GM23338 (cell line): ENCODE results near the gene PUS3. TPM values are rescaled to one million over a fixed set of nuclear protein-coding genes. Genes with fewer than 3 reads are reported as not detected.

Source experiments
- ATAC-seq: fragments of 200-7000 bp; cut with Tn5 transposase; 3 replicates; pipeline ENCODE4 v1.9.1; 2020
- DNase-seq: peaks from one replicate; pipeline ENCODE4 v3.0.0-alpha.2; 2015; ENCODE audit warnings: low spot score
- H2AFZ ChIP-seq: fragments of 200-600 bp; sonication (generic); 2 replicates; pipeline ENCODE4 v1.8.0; 2016; ENCODE audit warnings: antibody characterized with exemption, mild to moderate bottlenecking, moderate library complexity
- H3F3A ChIP-seq: fragments of 200-600 bp; sonication (generic); replicated peaks from 2 replicates; pipeline ENCODE4 v1.8.0; 2017; ENCODE audit warnings: antibody characterized with exemption, mixed run types, low read depth
- H3K27ac ChIP-seq: fragments of 200-600 bp; sonication (generic); 2 replicates; pipeline ENCODE4 v1.6.1; 2016; ENCODE audit warnings: low read depth
- H3K27me3 ChIP-seq: fragments of 200-600 bp; sonication (generic); 2 replicates; pipeline ENCODE4 v1.8.0; 2016; ENCODE audit warnings: mild to moderate bottlenecking, mixed run types, moderate library complexity; ENCODE audit not compliant: insufficient read depth
- H3K36me3 ChIP-seq: fragments of 200-600 bp; sonication (generic); 2 replicates; pipeline ENCODE4 v1.8.0; 2016; ENCODE audit warnings: mild to moderate bottlenecking; ENCODE audit not compliant: insufficient read depth
- H3K4me1 ChIP-seq: fragments of 200-600 bp; sonication (generic); 2 replicates; pipeline ENCODE4 v1.8.0; 2016; ENCODE audit warnings: mild to moderate bottlenecking, moderate library complexity; ENCODE audit not compliant: insufficient read depth
- H3K4me2 ChIP-seq: fragments of 200-600 bp; sonication (generic); 2 replicates; pipeline ENCODE4 v1.7.1; 2017; ENCODE audit warnings: mixed run types
- H3K4me3 ChIP-seq: fragments of 200-600 bp; sonication (generic); 2 replicates; pipeline ENCODE4 v1.6.1; 2016; ENCODE audit warnings: mixed run types
- H3K79me2 ChIP-seq: fragments of 200-600 bp; sonication (generic); replicated peaks from 2 replicates; pipeline ENCODE4 v1.8.0; 2017; ENCODE audit warnings: mild to moderate bottlenecking; ENCODE audit not compliant: insufficient read depth
- H3K9me2 ChIP-seq: fragments of 200-600 bp; sonication (generic); 2 replicates; pipeline ENCODE4 v1.8.0; 2017; ENCODE audit not compliant: insufficient read depth
- H4K20me1 ChIP-seq: fragments of 200-600 bp; sonication (generic); replicated peaks from 2 replicates; pipeline ENCODE4 v1.8.0; 2017; ENCODE audit warnings: mild to moderate bottlenecking; ENCODE audit not compliant: insufficient read depth
- H3K27ac Mint-ChIP-seq: 2 replicates; pipeline ENCODE4 v1.8.0; 2020; ENCODE audit warnings: inconsistent platforms, mild to moderate bottlenecking, moderate library complexity, mixed read lengths
- H3K27me3 Mint-ChIP-seq: 3 replicates; pipeline ENCODE4 v1.8.0; 2022; ENCODE audit warnings: low read depth, mild to moderate bottlenecking, moderate library complexity, mixed read lengths, inconsistent platforms; ENCODE audit not compliant: insufficient read depth, poor library complexity
- H3K36me3 Mint-ChIP-seq: 3 replicates; pipeline ENCODE4 v1.8.0; 2021; ENCODE audit warnings: low read depth, mild to moderate bottlenecking, inconsistent platforms, moderate library complexity, mixed read lengths
- H3K4me1 Mint-ChIP-seq: 3 replicates; pipeline ENCODE4 v1.8.0; 2020; ENCODE audit warnings: mild to moderate bottlenecking, inconsistent platforms, mixed read lengths
- H3K4me3 Mint-ChIP-seq: 3 replicates; pipeline ENCODE4 v1.8.0; 2021; ENCODE audit warnings: moderate library complexity, mild to moderate bottlenecking, inconsistent platforms, mixed read lengths
- H3K9me3 Mint-ChIP-seq: 3 replicates; pipeline ENCODE4 v1.8.0; 2020; ENCODE audit warnings: moderate library complexity, mild to moderate bottlenecking, inconsistent platforms, mixed read lengths
- CREB1 ChIP-seq: fragments of 250-450 bp; sonication (Bioruptor Pico); IDR thresholded peaks from 2 replicates; pipeline ENCODE4 v1.5.0; 2020; ENCODE audit warnings: low read depth, mild to moderate bottlenecking, moderate library complexity
- ETS1 ChIP-seq: IDR thresholded peaks from 2 replicates; pipeline ENCODE4 v1.6.1; 2016; ENCODE audit warnings: antibody characterized with exemption
- EZH2 ChIP-seq: fragments of 200-600 bp; sonication (generic); IDR thresholded peaks from one replicate; pipeline ENCODE4 v1.8.0; 2017; ENCODE audit warnings: antibody characterized with exemption, mild to moderate bottlenecking, low read depth; ENCODE audit not compliant: unreplicated experiment
- EZH2phosphoT487 ChIP-seq: fragments of 200-600 bp; sonication (generic); IDR thresholded peaks from one replicate; pipeline ENCODE4 v1.8.1; 2018; ENCODE audit warnings: antibody characterized with exemption; ENCODE audit not compliant: unreplicated experiment
- JUNB ChIP-seq: IDR thresholded peaks from one replicate; pipeline ENCODE4 v1.6.1; 2016; ENCODE audit warnings: antibody characterized with exemption; ENCODE audit not compliant: unreplicated experiment
- NANOG ChIP-seq: IDR thresholded peaks from 2 replicates; pipeline ENCODE4 v1.6.1; 2016; ENCODE audit warnings: antibody characterized with exemption, borderline replicate concordance
- POLR2AphosphoS5 ChIP-seq: IDR thresholded peaks from 2 replicates; pipeline ENCODE4 v1.6.1; 2016; ENCODE audit warnings: antibody characterized with exemption, low read depth
- REST ChIP-seq: IDR thresholded peaks from one replicate; pipeline ENCODE4 v1.6.1; 2018; ENCODE audit warnings: antibody characterized with exemption; ENCODE audit not compliant: unreplicated experiment
- STAT1 ChIP-seq: IDR thresholded peaks from one replicate; pipeline ENCODE4 v1.6.1; 2016; ENCODE audit warnings: antibody characterized with exemption; ENCODE audit not compliant: unreplicated experiment
- ZNF114 ChIP-seq: fragments of 250-450 bp; sonication (Bioruptor Pico); IDR thresholded peaks from 2 replicates; pipeline ENCODE4 v1.5.0; 2020; ENCODE audit warnings: mild to moderate bottlenecking, moderate library complexity
- ZNF331 ChIP-seq: fragments of 250-450 bp; sonication (Bioruptor Pico); IDR thresholded peaks from 2 replicates; pipeline ENCODE4 v1.5.0; 2020; ENCODE audit warnings: low read depth, mild to moderate bottlenecking, moderate library complexity
- polyA plus RNA-seq: library from polyadenylated mRNA; unstranded; fragments of >200 nt; fragmentation: Nextera tagmentation; extraction: Ambion mirVana; gene quantifications from 2 replicates; pipeline ENCODE4 v1.2.1, GENCODE V29; 2016
- total RNA-seq: library from RNA; depleted of rRNA; stranded (reverse); fragments of >200 nt; shearing (Covaris generic); gene quantifications from 2 replicates; pipeline ENCODE4 v1.2.3, GENCODE V29; 2014
- TF ChIP-seq, protein P1 (sequence below), 2 experiments: fragments of 200-600 bp in 1 of 2; sonication (generic) in 1 of 2; conservative IDR thresholded peaks; 2 replicates each; pipeline versions ENCODE4 v1.5.1 to v1.6.1; 2016 to 2017; ENCODE audit warnings: antibody characterized with exemption in 2 of 2, low read depth in 2 of 2, mild to moderate bottlenecking in 2 of 2, moderate library complexity in 1 of 2
- TF ChIP-seq, protein P2 (sequence below): fragments of 250-450 bp; sonication (Bioruptor Pico); IDR thresholded peaks from 2 replicates; pipeline ENCODE4 v1.5.0; 2020; ENCODE audit warnings: mild to moderate bottlenecking, moderate library complexity

The PUS3 gene
- total and polyA plus RNA-seq, 2 experiments from 2014 or later, result 15.8 to 24.1 TPM

DNA sequence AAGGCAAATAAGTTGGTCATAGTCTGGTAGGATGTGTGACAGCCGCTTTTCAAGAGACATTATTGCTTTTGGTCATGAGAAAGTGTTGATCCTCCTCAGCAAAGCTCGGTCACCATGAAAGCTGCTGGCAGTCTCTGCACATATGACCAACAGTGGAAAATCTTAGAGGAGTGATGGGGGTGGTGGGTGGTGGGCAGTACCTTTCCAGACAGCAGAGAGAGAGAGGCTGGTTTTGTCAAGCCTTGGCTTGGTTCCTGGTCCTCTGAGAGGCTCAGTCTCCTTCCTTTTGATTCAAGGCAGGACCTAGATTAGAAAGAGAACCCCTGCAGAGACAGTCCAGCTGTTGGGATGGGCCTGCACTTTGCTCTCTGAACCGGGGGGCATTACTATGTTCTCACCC, 22.8 kb upstream of the PUS3 start:
- Histone ChIP-seq H3K27me3 (no peaks in the 10 kb centered on the region), H3K4me1 (no peaks in the 10 kb centered on the region), H3K9me2 (no peaks in the 10 kb centered on the region), H3F3A (no peaks in the 10 kb centered on the region), H4K20me1 (no peaks in the 10 kb centered on the region), H3K4me2 (no peak overlapping the region), H2AFZ (no peak overlapping the region), H3K79me2 (no peaks in the 10 kb centered on the region), H3K27ac (no peak overlapping the region), H3K36me3 (no peaks in the 10 kb centered on the region), H3K4me3 (no peak overlapping the region)
- no peak for TF ChIP-seq EZH2phosphoT487
- TF ChIP-seq, protein P1, sequence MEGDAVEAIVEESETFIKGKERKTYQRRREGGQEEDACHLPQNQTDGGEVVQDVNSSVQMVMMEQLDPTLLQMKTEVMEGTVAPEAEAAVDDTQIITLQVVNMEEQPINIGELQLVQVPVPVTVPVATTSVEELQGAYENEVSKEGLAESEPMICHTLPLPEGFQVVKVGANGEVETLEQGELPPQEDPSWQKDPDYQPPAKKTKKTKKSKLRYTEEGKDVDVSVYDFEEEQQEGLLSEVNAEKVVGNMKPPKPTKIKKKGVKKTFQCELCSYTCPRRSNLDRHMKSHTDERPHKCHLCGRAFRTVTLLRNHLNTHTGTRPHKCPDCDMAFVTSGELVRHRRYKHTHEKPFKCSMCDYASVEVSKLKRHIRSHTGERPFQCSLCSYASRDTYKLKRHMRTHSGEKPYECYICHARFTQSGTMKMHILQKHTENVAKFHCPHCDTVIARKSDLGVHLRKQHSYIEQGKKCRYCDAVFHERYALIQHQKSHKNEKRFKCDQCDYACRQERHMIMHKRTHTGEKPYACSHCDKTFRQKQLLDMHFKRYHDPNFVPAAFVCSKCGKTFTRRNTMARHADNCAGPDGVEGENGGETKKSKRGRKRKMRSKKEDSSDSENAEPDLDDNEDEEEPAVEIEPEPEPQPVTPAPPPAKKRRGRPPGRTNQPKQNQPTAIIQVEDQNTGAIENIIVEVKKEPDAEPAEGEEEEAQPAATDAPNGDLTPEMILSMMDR (conservative IDR thresholded peaks at IDR 0.05; ENCODE audit: low read depth in 2 of 2), result no peak
- no peak for TF ChIP-seq CREB1 (CRISPR knock-in tag)
- TF ChIP-seq REST, result no peak
- TF ChIP-seq STAT1, result no peak
- no peak for TF ChIP-seq ETS1
- TF ChIP-seq, protein P2, sequence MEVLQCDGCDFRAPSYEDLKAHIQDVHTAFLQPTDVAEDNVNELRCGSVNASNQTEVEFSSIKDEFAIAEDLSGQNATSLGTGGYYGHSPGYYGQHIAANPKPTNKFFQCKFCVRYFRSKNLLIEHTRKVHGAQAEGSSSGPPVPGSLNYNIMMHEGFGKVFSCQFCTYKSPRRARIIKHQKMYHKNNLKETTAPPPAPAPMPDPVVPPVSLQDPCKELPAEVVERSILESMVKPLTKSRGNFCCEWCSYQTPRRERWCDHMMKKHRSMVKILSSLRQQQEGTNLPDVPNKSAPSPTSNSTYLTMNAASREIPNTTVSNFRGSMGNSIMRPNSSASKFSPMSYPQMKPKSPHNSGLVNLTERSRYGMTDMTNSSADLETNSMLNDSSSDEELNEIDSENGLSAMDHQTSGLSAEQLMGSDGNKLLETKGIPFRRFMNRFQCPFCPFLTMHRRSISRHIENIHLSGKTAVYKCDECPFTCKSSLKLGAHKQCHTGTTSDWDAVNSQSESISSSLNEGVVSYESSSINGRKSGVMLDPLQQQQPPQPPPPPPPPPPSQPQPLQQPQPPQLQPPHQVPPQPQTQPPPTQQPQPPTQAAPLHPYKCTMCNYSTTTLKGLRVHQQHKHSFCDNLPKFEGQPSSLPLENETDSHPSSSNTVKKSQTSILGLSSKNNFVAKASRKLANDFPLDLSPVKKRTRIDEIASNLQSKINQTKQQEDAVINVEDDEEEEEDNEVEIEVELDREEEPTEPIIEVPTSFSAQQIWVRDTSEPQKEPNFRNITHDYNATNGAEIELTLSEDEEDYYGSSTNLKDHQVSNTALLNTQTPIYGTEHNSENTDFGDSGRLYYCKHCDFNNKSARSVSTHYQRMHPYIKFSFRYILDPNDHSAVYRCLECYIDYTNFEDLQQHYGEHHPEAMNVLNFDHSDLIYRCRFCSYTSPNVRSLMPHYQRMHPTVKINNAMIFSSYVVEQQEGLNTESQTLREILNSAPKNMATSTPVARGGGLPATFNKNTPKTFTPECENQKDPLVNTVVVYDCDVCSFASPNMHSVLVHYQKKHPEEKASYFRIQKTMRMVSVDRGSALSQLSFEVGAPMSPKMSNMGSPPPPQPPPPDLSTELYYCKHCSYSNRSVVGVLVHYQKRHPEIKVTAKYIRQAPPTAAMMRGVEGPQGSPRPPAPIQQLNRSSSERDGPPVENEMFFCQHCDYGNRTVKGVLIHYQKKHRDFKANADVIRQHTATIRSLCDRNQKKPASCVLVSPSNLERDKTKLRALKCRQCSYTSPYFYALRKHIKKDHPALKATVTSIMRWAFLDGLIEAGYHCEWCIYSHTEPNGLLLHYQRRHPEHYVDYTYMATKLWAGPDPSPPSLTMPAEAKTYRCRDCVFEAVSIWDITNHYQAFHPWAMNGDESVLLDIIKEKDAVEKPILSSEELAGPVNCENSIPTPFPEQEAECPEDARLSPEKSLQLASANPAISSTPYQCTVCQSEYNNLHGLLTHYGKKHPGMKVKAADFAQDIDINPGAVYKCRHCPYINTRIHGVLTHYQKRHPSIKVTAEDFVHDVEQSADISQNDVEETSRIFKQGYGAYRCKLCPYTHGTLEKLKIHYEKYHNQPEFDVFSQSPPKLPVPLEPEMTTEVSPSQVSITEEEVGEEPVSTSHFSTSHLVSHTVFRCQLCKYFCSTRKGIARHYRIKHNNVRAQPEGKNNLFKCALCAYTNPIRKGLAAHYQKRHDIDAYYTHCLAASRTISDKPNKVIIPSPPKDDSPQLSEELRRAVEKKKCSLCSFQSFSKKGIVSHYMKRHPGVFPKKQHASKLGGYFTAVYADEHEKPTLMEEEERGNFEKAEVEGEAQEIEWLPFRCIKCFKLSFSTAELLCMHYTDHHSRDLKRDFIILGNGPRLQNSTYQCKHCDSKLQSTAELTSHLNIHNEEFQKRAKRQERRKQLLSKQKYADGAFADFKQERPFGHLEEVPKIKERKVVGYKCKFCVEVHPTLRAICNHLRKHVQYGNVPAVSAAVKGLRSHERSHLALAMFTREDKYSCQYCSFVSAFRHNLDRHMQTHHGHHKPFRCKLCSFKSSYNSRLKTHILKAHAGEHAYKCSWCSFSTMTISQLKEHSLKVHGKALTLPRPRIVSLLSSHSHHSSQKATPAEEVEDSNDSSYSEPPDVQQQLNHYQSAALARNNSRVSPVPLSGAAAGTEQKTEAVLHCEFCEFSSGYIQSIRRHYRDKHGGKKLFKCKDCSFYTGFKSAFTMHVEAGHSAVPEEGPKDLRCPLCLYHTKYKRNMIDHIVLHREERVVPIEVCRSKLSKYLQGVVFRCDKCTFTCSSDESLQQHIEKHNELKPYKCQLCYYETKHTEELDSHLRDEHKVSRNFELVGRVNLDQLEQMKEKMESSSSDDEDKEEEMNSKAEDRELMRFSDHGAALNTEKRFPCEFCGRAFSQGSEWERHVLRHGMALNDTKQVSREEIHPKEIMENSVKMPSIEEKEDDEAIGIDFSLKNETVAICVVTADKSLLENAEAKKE (CRISPR knock-in tag), result no peak
- no peak for TF ChIP-seq ZNF114 (CRISPR knock-in tag)
- TF ChIP-seq EZH2, result no peak
- no peak for TF ChIP-seq NANOG
- no peak for TF ChIP-seq JUNB
- TF ChIP-seq ZNF331 (CRISPR knock-in tag), result no peak
- no peak for TF ChIP-seq POLR2AphosphoS5
- DNase-seq (no peak), ATAC-seq (no peak)
- H3K27ac Mint-ChIP-seq, result no peak overlapping the region
- no peaks in the 10 kb centered on the region for H3K36me3 Mint-ChIP-seq
- H3K4me1 Mint-ChIP-seq, result peaks cover 18% of the 10 kb centered on the region
- H3K9me3 Mint-ChIP-seq, result no peaks in the 10 kb centered on the region
- H3K4me3 Mint-ChIP-seq, result no peak overlapping the region
- H3K27me3 Mint-ChIP-seq, result peaks cover 5% of the 10 kb centered on the region
